8988T (cell line): ENCODE data around the gene HNRNPA2B1.
"Not testable (repeated sequence)": the region's sequence is repeated elsewhere in the genome, so short reads cannot be mapped to it uniquely, and the experiment has no call there.

Experiments used
- DNase-seq: peaks from one replicate; pipeline ENCODE4 v3.0.0; 2011

Gene HNRNPA2B1

GRCh38 chr7:26160896-26161295 is 39.6 kb downstream of the HNRNPA2B1 start:
- no peak for DNase-seq

DNA sequence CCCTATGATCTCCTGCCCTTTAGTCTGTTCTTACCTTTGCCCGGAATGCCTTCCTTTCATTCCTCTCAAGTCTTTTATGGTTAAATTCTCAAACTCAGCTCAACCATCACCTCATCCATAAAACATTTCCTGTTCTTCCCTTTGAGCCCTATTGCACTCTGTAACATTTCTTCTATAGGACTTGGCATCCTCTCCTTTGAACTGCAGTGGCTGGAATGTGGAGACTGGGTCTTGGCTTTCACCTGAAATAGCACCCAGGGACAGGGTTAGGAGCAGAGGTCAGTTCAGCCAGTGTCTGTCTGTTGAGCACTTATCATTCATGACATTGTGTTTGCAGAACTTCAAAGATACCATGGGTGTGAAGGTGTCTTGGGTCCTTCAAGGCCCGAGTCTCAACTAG is 41.3 kb downstream of the HNRNPA2B1 start:
- no peak for DNase-seq

DNA sequence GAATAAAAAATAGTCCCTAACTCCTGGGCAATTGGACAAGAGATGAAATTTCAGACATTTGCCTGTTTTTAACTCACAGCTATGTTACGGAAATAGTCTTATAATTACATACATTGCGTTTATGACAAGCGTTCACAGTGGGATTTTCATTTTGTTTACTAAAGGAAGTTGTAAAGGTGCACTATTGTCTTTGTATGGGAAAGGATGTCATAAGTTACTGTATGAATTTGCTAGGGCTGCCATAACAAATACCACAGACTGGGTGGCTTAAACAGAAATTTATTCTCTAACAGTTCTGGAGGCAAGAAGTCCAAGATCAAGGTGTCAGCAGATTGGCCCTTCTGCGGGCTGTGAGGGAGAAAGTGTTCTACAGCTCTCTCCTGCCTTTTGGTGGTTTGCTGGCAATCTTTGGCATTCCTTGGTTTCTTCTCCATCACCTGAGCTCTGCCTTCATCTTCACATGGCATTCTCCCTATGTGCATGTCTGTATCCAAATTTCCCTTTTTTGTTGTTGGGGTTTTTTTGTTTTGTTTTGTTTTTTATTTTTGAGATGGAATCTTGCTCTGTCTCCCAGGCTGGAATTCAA is 42.9 kb downstream of the HNRNPA2B1 start:
- no peak for DNase-seq

- no peak for DNase-seq
These were observed 43.8 kb downstream of the HNRNPA2B1 start for GRCh38 chr7:26156451-26157420.

DNA sequence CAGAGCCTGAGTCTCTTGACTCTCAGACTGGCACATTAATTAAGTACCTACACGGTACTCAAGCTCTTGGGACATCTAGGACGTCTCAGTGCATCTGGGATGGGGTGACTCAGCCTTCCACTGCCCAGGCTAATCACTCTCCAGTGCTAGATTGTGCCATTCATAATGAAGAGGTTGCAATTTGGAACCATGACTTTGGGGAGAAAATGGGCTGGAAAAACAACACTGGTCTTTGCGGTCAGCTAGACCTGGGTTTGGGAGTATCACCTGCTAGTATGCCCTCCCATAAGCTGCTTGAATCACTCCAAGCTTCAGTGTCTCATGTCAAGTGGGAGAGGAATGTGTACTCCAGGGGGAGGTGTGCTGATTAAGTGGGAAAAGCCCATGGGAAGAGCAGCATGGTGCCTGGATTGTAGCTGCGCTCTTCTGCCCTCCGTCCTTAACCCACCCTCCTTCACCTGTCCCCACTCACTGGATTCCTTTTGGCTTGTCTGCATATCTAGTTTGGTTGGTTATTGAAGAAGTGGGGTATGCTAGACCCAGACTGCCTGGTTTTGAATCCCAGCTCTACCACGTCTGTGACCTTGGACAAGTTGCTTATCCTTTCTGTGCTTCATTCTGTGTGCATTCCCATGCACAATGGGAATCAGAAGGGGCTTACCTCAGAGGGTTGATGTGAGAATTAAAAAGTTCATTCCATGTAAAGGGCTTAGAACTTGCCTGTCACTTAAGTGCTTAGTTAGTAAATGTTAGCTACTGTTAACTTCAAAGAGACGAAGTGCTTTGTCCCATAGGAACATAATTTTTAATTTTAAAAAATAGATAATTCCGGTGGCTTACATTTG is 44.8 kb downstream of the HNRNPA2B1 start:
- DNase-seq, result no peak

DNA sequence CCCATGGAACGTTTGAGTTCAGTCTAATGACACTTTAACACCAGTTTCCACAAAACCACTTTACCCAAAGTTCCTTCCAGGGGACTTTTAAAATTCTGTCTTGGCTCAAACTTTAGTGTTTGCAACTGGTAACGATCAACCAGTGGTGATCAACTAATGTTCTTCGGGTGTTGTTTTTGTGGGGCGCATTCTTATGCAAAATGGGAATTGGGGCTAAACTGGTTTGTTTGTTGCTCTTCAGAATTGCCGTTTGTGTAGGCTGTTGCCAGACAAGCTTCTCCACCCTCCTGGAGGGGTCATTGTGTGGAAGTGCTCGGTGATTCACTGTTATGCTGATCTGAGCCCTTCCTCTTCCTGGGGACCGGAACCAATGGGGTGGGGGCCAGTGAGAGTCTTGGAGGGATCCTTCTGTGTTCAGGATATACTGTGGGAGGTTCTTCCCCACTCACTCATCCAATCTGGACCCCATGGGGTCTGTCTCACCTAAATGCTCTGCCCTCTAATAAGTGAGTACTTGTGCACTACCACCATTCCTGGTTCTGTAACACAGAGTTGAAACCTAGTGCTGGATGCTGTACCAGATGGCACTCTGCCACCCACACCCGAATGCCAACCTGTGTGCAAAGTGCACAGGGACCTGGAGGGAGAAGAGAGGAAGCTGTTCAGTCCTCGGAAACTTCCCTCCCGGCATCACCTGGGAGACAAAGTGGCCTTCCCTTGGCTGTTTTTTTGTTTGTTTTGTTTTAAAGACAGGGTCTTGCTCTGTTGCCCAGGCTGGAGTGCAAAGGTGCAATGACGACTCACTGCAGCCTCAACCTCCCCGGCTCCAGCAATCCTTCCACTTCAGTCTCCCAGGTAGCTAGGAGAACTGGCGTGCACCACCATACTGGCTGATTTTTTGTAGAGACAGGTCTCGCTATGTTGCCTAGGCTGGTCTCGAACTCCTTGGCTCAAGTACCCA is 46.4 kb downstream of the HNRNPA2B1 start:
- DNase-seq, result peak; percentile 40

DNA sequence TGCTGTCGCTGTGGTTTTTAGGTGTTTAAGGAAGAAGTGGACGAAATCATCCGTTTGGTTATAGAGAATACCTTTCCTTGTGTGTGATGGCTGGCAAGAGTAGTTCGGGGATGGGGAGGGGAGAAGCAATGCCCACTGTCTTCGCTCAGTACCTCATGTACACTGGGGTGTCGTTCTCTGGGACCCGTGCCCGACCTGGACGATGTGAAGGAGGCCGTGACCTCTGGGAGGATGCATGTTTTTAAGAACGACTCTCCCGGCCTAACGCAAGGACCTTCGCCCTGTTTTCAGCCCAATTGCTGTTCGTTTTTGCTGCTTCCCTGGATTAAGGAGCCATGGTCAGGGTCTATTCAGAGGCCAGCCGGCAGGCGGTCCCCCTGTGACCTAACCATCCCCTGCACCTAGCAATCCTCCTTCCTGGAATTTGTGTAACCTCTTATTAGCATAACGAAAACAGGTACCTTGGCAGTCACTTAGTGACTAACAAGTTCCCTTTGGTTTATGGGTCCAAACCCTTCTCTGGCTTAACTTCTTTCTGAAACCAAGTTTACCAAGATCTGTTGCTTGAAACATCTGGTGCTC is 47.2 kb downstream of the HNRNPA2B1 start:
- no peak for DNase-seq

DNA sequence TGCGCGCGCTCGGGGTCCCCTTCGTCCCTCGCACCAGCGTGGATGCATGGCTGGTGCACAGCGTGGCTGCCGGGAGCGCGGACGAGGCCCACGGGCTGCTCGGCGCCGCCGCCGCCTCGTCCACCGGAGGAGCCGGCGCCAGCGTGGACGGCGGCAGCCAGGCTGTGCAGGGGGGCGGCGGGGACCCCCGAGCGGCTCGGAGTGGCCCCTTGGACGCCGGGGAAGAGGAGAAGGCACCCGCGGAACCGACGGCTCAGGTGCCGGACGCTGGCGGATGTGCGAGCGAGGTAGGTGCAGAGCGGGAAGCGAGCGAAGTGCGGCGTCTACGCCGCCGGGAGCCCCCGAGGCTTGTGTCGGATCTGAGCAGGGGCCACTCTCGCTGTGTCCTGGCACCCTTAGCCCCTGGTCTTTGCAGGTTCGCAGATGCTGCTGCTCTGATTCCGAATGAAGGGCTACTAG is 47.7 kb downstream of the HNRNPA2B1 start:
- DNase-seq, result not testable (repeated sequence)

GRCh38 chr7:26151953-26152781 is 48.4 kb downstream of the HNRNPA2B1 start, which contains the start of gene NFE2L3:
TSS of gene NFE2L3 (plus strand) at chr7:26152198. CDS start at chr7:26152499, 301 bp downstream.
- DNase-seq, result peak; percentile 66

GRCh38 chr7:26151650-26151952 is 48.9 kb downstream of the HNRNPA2B1 start:
- no peak for DNase-seq

DNA sequence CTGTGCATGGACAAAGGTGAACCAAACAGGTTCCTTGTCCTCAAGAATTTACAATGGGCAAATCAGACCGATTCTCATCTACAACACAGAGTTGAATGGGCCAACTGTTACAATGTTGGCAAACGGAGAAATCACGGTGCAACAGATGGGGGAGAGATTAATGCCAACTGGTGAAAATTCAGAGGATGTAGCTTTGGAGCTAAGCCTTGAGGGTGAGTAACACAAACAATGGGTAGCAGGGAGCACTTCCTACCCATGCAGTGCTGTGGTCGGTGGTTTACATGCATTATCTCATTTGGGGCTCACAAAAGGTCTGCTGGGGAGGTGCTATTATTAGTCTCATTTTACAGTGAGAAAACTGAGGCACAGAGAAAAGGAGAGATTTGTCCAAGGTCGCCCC is 49.5 kb downstream of the HNRNPA2B1 start:
- DNase-seq, result no peak

- DNase-seq, result no peak
These were observed 51.1 kb downstream of the HNRNPA2B1 start for GRCh38 chr7:26149391-26149977.

- DNase-seq, result not testable (repeated sequence)
These were observed 52.2 kb downstream of the HNRNPA2B1 start for GRCh38 chr7:26148307-26148700.

- not testable (repeated sequence) for DNase-seq
These were observed 52.8 kb downstream of the HNRNPA2B1 start for GRCh38 chr7:26147646-26148306.

DNA sequence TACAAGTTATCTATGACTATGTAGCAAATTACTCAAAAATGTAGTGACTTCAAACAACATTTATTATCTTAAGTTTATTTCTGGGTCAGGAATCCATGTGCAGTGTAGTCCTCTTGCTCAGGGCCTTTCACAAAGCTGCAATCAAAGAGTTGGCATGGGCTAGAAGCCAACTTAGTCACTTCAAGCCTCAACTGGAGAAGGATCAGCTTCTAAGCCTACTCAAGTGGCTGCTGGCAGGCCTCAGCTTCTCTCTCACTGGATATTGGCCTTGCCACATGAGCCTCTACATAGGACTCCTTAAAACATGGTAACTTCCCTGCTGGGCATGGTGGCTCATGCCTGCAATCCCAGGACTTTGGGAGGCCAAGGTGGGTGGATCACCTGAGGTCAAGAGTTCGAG is 53.5 kb downstream of the HNRNPA2B1 start:
- no peak for DNase-seq

- no peak for DNase-seq
These were observed 55.3 kb downstream of the HNRNPA2B1 start for GRCh38 chr7:26145238-26145637.

- no peak for DNase-seq
These were observed 56.1 kb downstream of the HNRNPA2B1 start for GRCh38 chr7:26144184-26145080.

- no peak for DNase-seq
These were observed 57.1 kb downstream of the HNRNPA2B1 start for GRCh38 chr7:26143298-26144048.
